B cell (primary cell): ENCODE results near the gene RSU1. TPM values are rescaled to one million over a fixed set of nuclear protein-coding genes. Genes with fewer than 3 reads are reported as not detected.
"Not testable (repeated sequence)": the region's sequence is repeated elsewhere in the genome, so short reads cannot be mapped to it uniquely, and the experiment has no call there.

Experiments
- ATAC-seq: fragments of 200-7000 bp; cut with Tn5 transposase; one replicate; pipeline ENCODE4 v1.10.0; 2021; ENCODE audit warnings: low read depth, mild to moderate bottlenecking, moderate number of reproducible peaks, moderate library complexity
- CTCF ChIA-PET: fragments of 350-600 bp; sonication (Branson Sonifier 250); formaldehyde crosslinking; loops from one replicate; lab custom pipeline; 2021; ENCODE audit warnings: antibody characterized with exemption, inconsistent platforms; lab: Charles Lee
- POLR2A ChIA-PET: fragments of 350-600 bp; sonication (Branson Sonifier 250); formaldehyde crosslinking; loops from one replicate; lab custom pipeline; 2021; ENCODE audit warnings: antibody characterized with exemption; lab: Charles Lee
- DNase-seq: peaks from one replicate; pipeline ENCODE4 v3.0.0; 2013
- H2AFZ ChIP-seq: 2 replicates; pipeline ENCODE4 v1.6.1; 2012; ENCODE audit warnings: mild to moderate bottlenecking, low read depth, low read length; ENCODE audit not compliant: insufficient read depth, poor library complexity, severe bottlenecking
- H3K27ac ChIP-seq, 2 donors: 1 replicate in 1 of 2; 2 replicates in 1 of 2; pipeline ENCODE4 v1.5.1; 2012 to 2013; ENCODE audit warnings: low read length in 2 of 2, mild to moderate bottlenecking in 2 of 2, moderate library complexity in 1 of 2
- H3K27me3 ChIP-seq, 4 experiments: fragments of 200-600 bp in 1 of 4; sonication (generic) in 1 of 4; replicated peaks in 1 of 4; 1 replicate in 2 of 4; 2 replicates in 2 of 4; pipeline versions ENCODE4 v1.6.1 to v1.7.0; 2013 to 2016; ENCODE audit warnings: low read length in 3 of 4, mild to moderate bottlenecking in 2 of 4, mixed read lengths in 1 of 4, moderate library complexity in 1 of 4; ENCODE audit not compliant: insufficient read depth in 4 of 4, control insufficient read depth in 3 of 4; ENCODE audit errors: control extremely low read depth in 1 of 4
- H3K36me3 ChIP-seq, 2 experiments: replicated peaks in 1 of 2; 1 replicate in 1 of 2; 2 replicates in 1 of 2; pipeline versions ENCODE4 v1.6.1 to v1.7.1; 2013; ENCODE audit warnings: low read length in 1 of 2; ENCODE audit not compliant: insufficient read depth in 2 of 2, control insufficient read depth in 1 of 2; ENCODE audit errors: control extremely low read depth in 1 of 2, extremely low read depth in 1 of 2
- H3K4me1 ChIP-seq, 2 donors: fragments of 200-600 bp in 1 of 2; sonication (generic) in 1 of 2; 1 replicate in 1 of 2; 2 replicates in 1 of 2; pipeline versions ENCODE4 v1.5.1 to v1.6.1; 2013 to 2017; ENCODE audit warnings: low read length in 2 of 2; ENCODE audit not compliant: control insufficient read depth in 2 of 2, insufficient read depth in 2 of 2
- H3K4me2 ChIP-seq: replicated peaks from 2 replicates; pipeline ENCODE3; 2012; ENCODE audit warnings: mild to moderate bottlenecking, low read depth, low read length; ENCODE audit not compliant: poor library complexity, severe bottlenecking
- H3K4me3 ChIP-seq, 5 experiments: fragments of 200-600 bp in 1 of 5; sonication (generic) in 1 of 5; 1 replicate in 3 of 5; 2 replicates in 2 of 5; pipeline versions ENCODE4 v1.5.1 to v1.7.0; 2011 to 2016; ENCODE audit warnings: low read length in 4 of 5, mild to moderate bottlenecking in 4 of 5, low read depth in 2 of 5, control low read depth in 1 of 5, moderate library complexity in 1 of 5; ENCODE audit not compliant: insufficient read depth in 1 of 5; ENCODE audit errors: control extremely low read depth in 1 of 5, extremely low read depth in 1 of 5
- H3K79me2 ChIP-seq: fragments of 200-600 bp; sonication (generic); one replicate; pipeline ENCODE4 v1.6.0; 2016; ENCODE audit warnings: low read length; ENCODE audit not compliant: control insufficient read depth, insufficient read depth
- H3K9ac ChIP-seq: fragments of 200-600 bp; sonication (generic); 2 replicates; pipeline ENCODE4 v1.6.1; 2017; ENCODE audit warnings: mild to moderate bottlenecking, low read length, moderate library complexity
- H3K9me3 ChIP-seq, 3 donors: one replicate each; pipeline versions ENCODE4 v1.6.1 to v1.7.1; 2013; ENCODE audit warnings: low read length in 2 of 3; ENCODE audit not compliant: control insufficient read depth in 2 of 3, insufficient read depth in 1 of 3; ENCODE audit errors: control extremely low read depth in 1 of 3
- H4K20me1 ChIP-seq: 2 replicates; pipeline ENCODE4 v1.6.0; 2012; ENCODE audit warnings: mild to moderate bottlenecking, low read length; ENCODE audit not compliant: insufficient read depth, control insufficient read depth, poor library complexity, severe bottlenecking
- H3K27ac Mint-ChIP-seq: one replicate; pipeline ENCODE4 v1.8.0; 2021; ENCODE audit warnings: mixed read lengths
- H3K27me3 Mint-ChIP-seq: one replicate; pipeline ENCODE4 v1.8.0; 2021; ENCODE audit warnings: mixed read lengths
- H3K4me1 Mint-ChIP-seq: one replicate; pipeline ENCODE4 v1.8.0; 2021; ENCODE audit warnings: mixed read lengths
- H3K4me3 Mint-ChIP-seq: one replicate; pipeline ENCODE4 v1.8.0; 2021; ENCODE audit warnings: mixed read lengths
- H3K9me3 Mint-ChIP-seq: one replicate; pipeline ENCODE4 v1.8.0; 2022; ENCODE audit warnings: mixed read lengths; ENCODE audit not compliant: insufficient read depth
- EZH2 ChIP-seq: IDR thresholded peaks from 2 replicates; pipeline ENCODE4 v1.6.1; 2012; ENCODE audit warnings: borderline replicate concordance, low read depth, mild to moderate bottlenecking, moderate library complexity, low read length; ENCODE audit not compliant: insufficient read depth, poor library complexity, severe bottlenecking
- WGBS: methylation state at CpG from one replicate; pipeline ENCODE4 v1.1.5; 2013; ENCODE audit warnings: missing lambda C conversion rate; ENCODE audit not compliant: insufficient coverage; 5-methylcytosine and 5-hydroxymethylcytosine counted together
- intact Hi-C: fragments of 100-400 bp; cut with micrococcal nuclease; formaldehyde crosslinking; loops from one replicate; pipeline ENCODE4 v1.10.0; 2022
- polyA plus RNA-seq: library from polyadenylated mRNA; depleted of rRNA; stranded (reverse); fragments of >200 nt; gene quantifications from 2 replicates; pipeline ENCODE4 v1.2.3, GENCODE V29; 2012
- total RNA-seq, 2 donors: library from RNA; stranded (reverse); fragments of 120-200 nt in 1 of 2; gene quantifications; 1 replicate in 1 of 2; 2 replicates in 1 of 2; pipeline versions ENCODE4 v1.2.3 to v1.2.4, GENCODE V29; 2013 to 2022
- TF ChIP-seq, protein P1 (sequence below): fragments of 200-600 bp; IDR thresholded peaks from one replicate; pipeline ENCODE4 v1.8.0; 2022; ENCODE audit warnings: antibody characterized with exemption, mild to moderate bottlenecking

The RSU1 gene
- total and polyA plus RNA-seq, 2 donors (not counting 1 experiment from before 2014, with no cell fraction given) = 33.4 to 41.1 TPM

DNA sequence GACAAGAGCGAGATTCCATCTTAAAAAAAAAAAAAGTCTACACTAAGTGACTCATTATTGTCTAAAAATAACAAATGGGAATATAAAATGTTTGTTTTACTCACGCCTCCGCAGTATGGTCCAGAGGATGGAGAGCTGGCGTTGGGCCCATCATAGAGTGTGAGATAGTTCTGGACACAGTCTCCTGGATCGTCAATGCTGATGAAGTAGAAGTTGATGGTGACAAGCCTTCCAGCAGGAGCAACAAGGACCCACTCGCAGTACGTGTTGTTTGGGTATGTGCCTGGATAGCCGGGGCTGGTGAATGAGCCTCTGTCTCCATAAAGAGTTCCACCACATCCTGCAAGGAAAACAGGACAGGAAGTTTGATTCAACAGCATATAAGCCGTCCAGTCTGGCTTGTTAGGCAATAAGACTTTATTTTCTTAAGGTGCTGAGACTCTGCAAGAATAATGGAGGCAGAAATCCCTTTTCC lies 11.5 kb upstream of the RSU1 start:
- Histone ChIP-seq H3K27ac (no peak overlapping the region), H3K9ac (no peak overlapping the region), H3K4me3 (no peak overlapping the region), H3K4me1 (peaks cover 0 to 4% of the 10 kb centered on the region in 2 donors), H3K79me2 (no peaks in the 10 kb centered on the region), H3K36me3 (no peaks in the 10 kb centered on the region), H3K9me3 (no peaks in the 10 kb centered on the region), H4K20me1 (no peaks in the 10 kb centered on the region), H2AFZ (no peak overlapping the region), H3K4me2 (no peak overlapping the region), H3K27me3 (peaks cover 0 to 5% (median 0%) of the 10 kb centered on the region in 4 experiments)
- H3K27ac Mint-ChIP-seq = no peak overlapping the region
- TF ChIP-seq, protein P1, sequence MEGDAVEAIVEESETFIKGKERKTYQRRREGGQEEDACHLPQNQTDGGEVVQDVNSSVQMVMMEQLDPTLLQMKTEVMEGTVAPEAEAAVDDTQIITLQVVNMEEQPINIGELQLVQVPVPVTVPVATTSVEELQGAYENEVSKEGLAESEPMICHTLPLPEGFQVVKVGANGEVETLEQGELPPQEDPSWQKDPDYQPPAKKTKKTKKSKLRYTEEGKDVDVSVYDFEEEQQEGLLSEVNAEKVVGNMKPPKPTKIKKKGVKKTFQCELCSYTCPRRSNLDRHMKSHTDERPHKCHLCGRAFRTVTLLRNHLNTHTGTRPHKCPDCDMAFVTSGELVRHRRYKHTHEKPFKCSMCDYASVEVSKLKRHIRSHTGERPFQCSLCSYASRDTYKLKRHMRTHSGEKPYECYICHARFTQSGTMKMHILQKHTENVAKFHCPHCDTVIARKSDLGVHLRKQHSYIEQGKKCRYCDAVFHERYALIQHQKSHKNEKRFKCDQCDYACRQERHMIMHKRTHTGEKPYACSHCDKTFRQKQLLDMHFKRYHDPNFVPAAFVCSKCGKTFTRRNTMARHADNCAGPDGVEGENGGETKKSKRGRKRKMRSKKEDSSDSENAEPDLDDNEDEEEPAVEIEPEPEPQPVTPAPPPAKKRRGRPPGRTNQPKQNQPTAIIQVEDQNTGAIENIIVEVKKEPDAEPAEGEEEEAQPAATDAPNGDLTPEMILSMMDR = no peak
- DNase-seq (no peak), ATAC-seq (no peak)
- ChIA-PET POLR2A (no interaction called here), CTCF (interaction anchor here (0.9 to 3.2 kb wide), 10 partner anchors 9 to 604 kb away, joined by 3 to 10 read pairs (median 4); no protein-coding TSS in a partner anchor)
- no peaks in the 10 kb centered on the region for H3K9me3 Mint-ChIP-seq
- H3K4me3 Mint-ChIP-seq = no peak overlapping the region
- H3K27me3 Mint-ChIP-seq = peaks cover 4% of the 10 kb centered on the region
- WGBS = 100% methylated on average over 7 of the region's 9 CpGs
- intact Hi-C loops = loop anchor here (1.0 to 2.0 kb wide), 3 partner anchors 429 to 914 kb away; no protein-coding TSS in a partner anchor
- H3K4me1 Mint-ChIP-seq = peaks cover 6% of the 10 kb centered on the region

DNA sequence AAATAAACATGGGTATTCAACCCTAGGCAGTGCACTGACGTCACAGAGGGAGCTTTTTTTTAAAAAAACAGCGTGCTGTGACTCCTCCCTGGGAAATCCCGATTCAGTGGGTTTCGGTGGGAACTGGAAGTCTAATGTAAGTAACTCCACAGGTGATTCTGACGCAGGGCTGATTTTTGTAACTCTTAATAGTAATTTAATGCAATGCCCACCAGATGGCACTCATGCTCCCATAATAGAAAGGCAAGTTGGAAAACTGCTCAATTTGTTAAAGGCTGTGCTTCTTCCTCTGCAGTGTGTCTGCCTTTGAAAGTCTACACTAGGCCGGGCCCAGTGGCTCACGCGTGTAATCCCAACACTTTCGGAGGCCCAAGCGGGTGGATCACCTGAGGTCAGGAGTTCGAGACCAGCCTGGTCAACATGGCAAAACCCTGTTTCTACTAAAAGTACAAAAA lies 10.9 kb upstream of the RSU1 start:
- Histone ChIP-seq H3K27ac (no peak overlapping the region), H3K36me3 (no peaks in the 10 kb centered on the region), H3K4me2 (no peak overlapping the region), H3K9ac (no peak overlapping the region), H3K9me3 (peaks cover 0 to 2% (median 1%) of the 10 kb centered on the region in 3 donors), H3K4me1 (peaks cover 0 to 4% of the 10 kb centered on the region in 2 donors), H3K27me3 (peaks cover 0 to 5% (median 0%) of the 10 kb centered on the region in 4 experiments), H3K4me3 (no peak overlapping the region), H4K20me1 (no peaks in the 10 kb centered on the region), H3K79me2 (no peaks in the 10 kb centered on the region), H2AFZ (no peak overlapping the region)
- H3K4me1 Mint-ChIP-seq = peaks cover 6% of the 10 kb centered on the region
- intact Hi-C loops = loop anchor here (1.0 to 2.0 kb wide), 3 partner anchors 429 to 915 kb away; no protein-coding TSS in a partner anchor
- peaks cover 4% of the 10 kb centered on the region for H3K27me3 Mint-ChIP-seq
- H3K27ac Mint-ChIP-seq = no peak overlapping the region
- no peak overlapping the region for H3K4me3 Mint-ChIP-seq
- ChIA-PET CTCF (interaction anchor here (0.7 to 3.2 kb wide), 21 partner anchors 8 to 780 kb away, joined by 3 to 10 read pairs (median 3); partner anchors contain the start of gene RSU1), POLR2A (no interaction called here)
- 14% methylated on average over 9 of the region's 11 CpGs for WGBS
- DNase-seq = peak; percentile 81
- H3K9me3 Mint-ChIP-seq = peaks cover 3% of the 10 kb centered on the region
- peak; percentile 86 for ATAC-seq
- TF ChIP-seq EZH2 = no peak
- TF ChIP-seq, protein P1 = peak; percentile 74

DNA sequence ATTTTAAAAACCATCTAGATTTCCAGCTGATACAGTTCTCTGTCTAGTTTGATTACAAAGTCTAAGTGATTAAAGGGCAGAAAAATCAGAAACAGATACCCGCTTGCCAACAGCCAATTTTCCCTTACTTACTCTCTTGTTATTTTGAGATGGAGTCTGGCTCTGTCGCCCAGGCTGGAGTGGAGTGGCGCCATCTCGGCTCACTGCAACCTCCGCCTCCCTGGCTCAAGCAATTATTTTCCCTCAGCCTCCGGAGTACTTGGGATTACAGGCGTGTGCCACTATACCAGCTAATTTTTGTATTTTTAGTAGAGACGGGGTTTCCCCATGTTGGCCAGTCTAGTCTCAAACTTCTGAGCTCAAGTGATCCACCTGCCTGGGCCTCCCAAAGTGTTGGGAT lies 10.2 kb upstream of the RSU1 start:
- WGBS = 90% methylated on average over 2 of the region's 8 CpGs
- H3K27me3 ChIP-seq, DNase-seq, intact Hi-C loops, POLR2A ChIA-PET, H3K4me3 Mint-ChIP-seq, H3K27ac ChIP-seq, H3K4me1 Mint-ChIP-seq, H3K27me3 Mint-ChIP-seq, H3K79me2 ChIP-seq, H3K4me2 ChIP-seq, H3K27ac Mint-ChIP-seq, H3K4me1 ChIP-seq, H3K4me3 ChIP-seq, H3K9me3 ChIP-seq, H3K9me3 Mint-ChIP-seq, H3K9ac ChIP-seq, H4K20me1 ChIP-seq, H2AFZ ChIP-seq, H3K36me3 ChIP-seq, ATAC-seq: not testable (repeated sequence)
- CTCF ChIA-PET = interaction anchor here (0.7 to 3.2 kb wide), 20 partner anchors 10 to 781 kb away, joined by 3 to 10 read pairs (median 4); partner anchors contain the start of gene RSU1
